IMR-90 (cell line): ENCODE results near the gene MBTPS1. TPM values are rescaled to one million over a fixed set of nuclear protein-coding genes. Genes with fewer than 3 reads are reported as not detected.

Experiments
- ATAC-seq: fragments of 200-7000 bp; cut with Tn5 transposase; 2 replicates; pipeline ENCODE4 v1.9.1; 2020; ENCODE audit warnings: low read depth, mild to moderate bottlenecking, moderate library complexity
- BruUV-seq: library from RNA; stranded (reverse); fragments of 400-500 nt; replicated peaks from 2 replicates; lab custom pipeline; 2021; lab: Mats Ljungman, UMichigan
- CTCF ChIA-PET: fragments of 300-600 bp; formaldehyde crosslinking; extraction: SDS; loops from one replicate; lab custom pipeline; 2021; ENCODE audit warnings: antibody characterized with exemption; lab: Yijun Ruan, JAX
- POLR2A ChIA-PET: fragments of 300-600 bp; sonication (Branson Sonifier 250); formaldehyde crosslinking; loops from one replicate; lab custom pipeline; 2022; ENCODE audit warnings: antibody characterized with exemption; ENCODE audit not compliant: unreplicated experiment; lab: Charles Lee
- DNase-seq: peaks from one replicate; pipeline ENCODE4 v3.0.0; 2013
- H2AFZ ChIP-seq: replicated peaks from 2 replicates; pipeline ENCODE3; 2013; ENCODE audit warnings: low read length, mild to moderate bottlenecking; ENCODE audit not compliant: poor library complexity
- H2AK5ac ChIP-seq: 2 replicates; pipeline ENCODE4 v1.6.1; 2013; ENCODE audit warnings: low read depth, low read length, inconsistent platforms
- H2AK9ac ChIP-seq: replicated peaks from 2 replicates; pipeline ENCODE3; 2013; ENCODE audit warnings: mild to moderate bottlenecking, low read depth, low read length, moderate library complexity; ENCODE audit not compliant: poor library complexity
- H2BK120ac ChIP-seq: 2 replicates; pipeline ENCODE4 v1.6.1; 2013; ENCODE audit warnings: low read depth, low read length, inconsistent platforms
- H2BK15ac ChIP-seq: 3 replicates; pipeline ENCODE4 v1.6.1; 2013; ENCODE audit warnings: low read depth, low read length, inconsistent platforms
- H2BK20ac ChIP-seq: 2 replicates; pipeline ENCODE4 v1.6.1; 2013; ENCODE audit warnings: low read depth, mild to moderate bottlenecking, inconsistent platforms, low read length, moderate library complexity
- H2BK5ac ChIP-seq: 2 replicates; pipeline ENCODE4 v1.6.1; 2013; ENCODE audit warnings: mild to moderate bottlenecking, low read depth, low read length, inconsistent platforms; ENCODE audit not compliant: poor library complexity, severe bottlenecking
- H3K14ac ChIP-seq: replicated peaks from 2 replicates; pipeline ENCODE4 v1.6.1; 2013; ENCODE audit warnings: low read depth, low read length, inconsistent platforms
- H3K18ac ChIP-seq: 2 replicates; pipeline ENCODE4 v1.6.1; 2013; ENCODE audit warnings: low read depth, low read length, control low read depth
- H3K23ac ChIP-seq: 2 replicates; pipeline ENCODE4 v1.6.1; 2013; ENCODE audit warnings: low read depth, low read length, inconsistent platforms
- H3K27ac ChIP-seq: 2 replicates; pipeline ENCODE4 v1.5.1; 2013; ENCODE audit warnings: mild to moderate bottlenecking, control low read depth, low read length; ENCODE audit not compliant: insufficient read depth
- H3K27me3 ChIP-seq: 2 replicates; pipeline ENCODE4 v1.6.1; 2013; ENCODE audit warnings: low read length; ENCODE audit not compliant: control insufficient read depth, insufficient read depth
- H3K36me3 ChIP-seq: 2 replicates; pipeline ENCODE4 v1.6.1; 2013; ENCODE audit warnings: low read length, mixed read lengths; ENCODE audit not compliant: control insufficient read depth, insufficient read depth
- H3K4ac ChIP-seq: 2 replicates; pipeline ENCODE4 v1.6.1; 2013; ENCODE audit warnings: low read depth, low read length, inconsistent platforms
- H3K4me1 ChIP-seq: 2 replicates; pipeline ENCODE4 v1.6.1; 2013; ENCODE audit warnings: low read length, mixed read lengths; ENCODE audit not compliant: control insufficient read depth, insufficient read depth
- H3K4me2 ChIP-seq: 2 replicates; pipeline ENCODE4 v1.6.1; 2013; ENCODE audit warnings: low read depth, mild to moderate bottlenecking, control low read depth, low read length, moderate library complexity
- H3K4me3 ChIP-seq: 2 replicates; pipeline ENCODE4 v1.5.1; 2013; ENCODE audit warnings: low read depth, mild to moderate bottlenecking, control low read depth, low read length, moderate library complexity; ENCODE audit not compliant: insufficient read depth
- H3K56ac ChIP-seq: 2 replicates; pipeline ENCODE4 v1.6.1; 2013; ENCODE audit warnings: low read length, inconsistent platforms; ENCODE audit not compliant: insufficient read depth; ENCODE audit errors: extremely low read depth
- H3K79me1 ChIP-seq, 2 experiments: 2 replicates each; pipeline ENCODE4 v1.6.1; 2013; ENCODE audit warnings: low read length in 2 of 2, inconsistent platforms in 1 of 2, low read depth in 1 of 2
- H3K9ac ChIP-seq: 2 replicates; pipeline ENCODE4 v1.6.1; 2013; ENCODE audit warnings: low read depth, low read length, control low read depth
- H3K9me1 ChIP-seq: 2 replicates; pipeline ENCODE4 v1.6.1; 2013; ENCODE audit warnings: low read length, inconsistent platforms; ENCODE audit not compliant: insufficient read depth
- H3K9me3 ChIP-seq: 2 replicates; pipeline ENCODE4 v1.6.1; 2013; ENCODE audit warnings: low read length; ENCODE audit not compliant: control insufficient read depth, insufficient read depth
- H4K20me1 ChIP-seq: 2 replicates; pipeline ENCODE4 v1.6.1; 2013; ENCODE audit warnings: low read length, inconsistent platforms; ENCODE audit not compliant: insufficient read depth
- H4K5ac ChIP-seq: 2 replicates; pipeline ENCODE4 v1.6.1; 2013; ENCODE audit warnings: mild to moderate bottlenecking, low read depth, low read length, control low read depth
- H4K8ac ChIP-seq, 2 experiments: 2 replicates each; pipeline ENCODE4 v1.6.1; 2013; ENCODE audit warnings: low read depth in 2 of 2, low read length in 2 of 2, control low read depth in 1 of 2, inconsistent platforms in 1 of 2
- H4K91ac ChIP-seq: 2 replicates; pipeline ENCODE4 v1.6.1; 2013; ENCODE audit warnings: low read depth, low read length, inconsistent platforms; ENCODE audit not compliant: insufficient read depth
- MAZ ChIP-seq: IDR thresholded peaks from 2 replicates; pipeline ENCODE4 v1.6.1; 2012; ENCODE audit warnings: low read depth, mild to moderate bottlenecking, low read length, improper control_type of control experiment, moderate library complexity, borderline replicate concordance
- WGBS, 2 experiments: methylation state at CpG; one replicate each; pipeline versions ENCODE4 v1.1.5 to v1.1.7; 2013; ENCODE audit warnings: missing lambda C conversion rate in 2 of 2; ENCODE audit not compliant: insufficient read length in 1 of 2; ENCODE audit errors: extremely low coverage in 2 of 2; 5-methylcytosine and 5-hydroxymethylcytosine counted together
- dilution Hi-C: fragments of 300-500 bp; cut with HindIII; formaldehyde crosslinking; loops from one replicate; pipeline ENCODE4 v1.14.3; 2018; ENCODE audit warnings: low sequenced_read_pairs; ENCODE audit not compliant: unreplicated experiment
- in situ Hi-C: fragments of 300-500 bp; cut with MboI; formaldehyde crosslinking; loops from 3 replicates; pipeline ENCODE4 v1.14.3; 2019; ENCODE audit warnings: low sequenced_read_pairs, inconsistent platforms, mixed read lengths
- intact Hi-C: fragments of 100-400 bp; cut with micrococcal nuclease; formaldehyde crosslinking; loops from 2 replicates; pipeline ENCODE4 v1.10.0; 2022
- polyA plus RNA-seq, 3 experiments: library from polyadenylated mRNA; depleted of rRNA; stranded (reverse); fragments of >200 nt; gene quantifications; 2 replicates each; pipeline ENCODE4 v1.2.3, GENCODE V29; 2012; ENCODE audit warnings: low replicate concordance in 1 of 3
- total RNA-seq: library from RNA; depleted of rRNA; stranded (reverse); fragments of >200 nt; gene quantifications from 2 replicates; pipeline ENCODE4 v1.2.3, GENCODE V29; 2012

Gene MBTPS1
- total and polyA plus RNA-seq, 2 of the 4 experiments (the other 2 are of a cell fraction): 59.0 to 70.4 TPM

DNA sequence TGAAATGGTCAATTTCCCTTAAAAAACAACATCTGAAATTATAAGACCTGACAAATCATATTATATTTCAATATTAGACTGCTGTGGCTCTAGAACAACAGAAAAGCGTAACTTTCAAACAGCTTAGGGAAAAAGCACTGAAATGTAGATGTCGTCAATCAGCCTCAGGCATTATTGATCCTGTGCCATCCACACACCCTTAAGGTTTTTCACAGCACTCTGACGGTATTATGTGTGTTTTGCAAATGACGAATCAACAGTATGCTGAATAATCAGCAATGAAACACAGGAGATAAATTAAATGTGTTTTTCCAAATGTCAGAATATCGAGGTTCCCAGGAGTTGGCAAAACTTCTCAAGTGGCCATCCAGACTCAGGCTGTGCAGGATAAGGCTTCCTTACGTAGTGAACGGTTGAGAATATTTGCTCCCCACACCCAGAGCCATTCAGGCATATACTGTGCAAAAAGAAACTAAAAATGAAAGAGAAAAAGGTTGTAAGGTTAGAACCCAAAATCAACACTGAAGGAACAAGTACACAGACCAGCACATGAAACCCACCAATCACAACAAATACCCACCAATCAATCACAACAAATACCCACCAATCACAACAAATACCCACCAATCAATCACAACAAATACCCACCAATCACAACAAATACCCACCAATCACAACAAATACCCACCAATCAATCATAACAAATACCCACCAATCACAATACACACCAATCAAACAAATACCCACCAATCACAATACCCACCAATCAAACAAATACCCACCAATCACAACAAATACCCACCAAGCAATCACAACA, 7.7 kb upstream of the MBTPS1 start:
- no peaks in the 10 kb centered on the region for H3K27me3 ChIP-seq
- in situ Hi-C loops (no loop called here), dilution Hi-C loops (no loop called here), intact Hi-C loops (no loop called here)
- H3K36me3 ChIP-seq: peaks cover 14% of the 10 kb centered on the region
- H3K56ac ChIP-seq: no peak overlapping the region
- H2BK15ac ChIP-seq: no peak overlapping the region
- H2AFZ ChIP-seq: no peak overlapping the region
- H3K4me2 ChIP-seq: no peak overlapping the region
- no peak overlapping the region for H3K14ac ChIP-seq
- H3K4ac ChIP-seq: no peak overlapping the region
- CTCF ChIA-PET: no interaction called here
- no peak overlapping the region for H2BK5ac ChIP-seq
- H3K79me1 ChIP-seq: no peaks in the 10 kb centered on the region; a peak in 1 of 4 replicates
- POLR2A ChIA-PET: no interaction called here
- ATAC-seq (no peak), DNase-seq (no peak)
- H3K4me1 ChIP-seq: no peaks in the 10 kb centered on the region
- no peak overlapping the region for H3K9ac ChIP-seq
- H2AK9ac ChIP-seq: no peak overlapping the region
- no peaks in the 10 kb centered on the region for H4K20me1 ChIP-seq
- no peak overlapping the region for H4K8ac ChIP-seq
- no peak overlapping the region for H3K23ac ChIP-seq
- H3K18ac ChIP-seq: no peak overlapping the region
- no peaks in the 10 kb centered on the region for H3K9me3 ChIP-seq
- no peak for TF ChIP-seq MAZ
- H3K27ac ChIP-seq: no peak overlapping the region
- H3K9me1 ChIP-seq: peaks cover 8% of the 10 kb centered on the region
- H2BK120ac ChIP-seq: no peak overlapping the region
- BruUV-seq: no TSS peak
- no peak overlapping the region for H4K5ac ChIP-seq
- no peak overlapping the region for H3K4me3 ChIP-seq
- no peak overlapping the region for H2BK20ac ChIP-seq
- no peak overlapping the region for H2AK5ac ChIP-seq
- WGBS, 2 experiments: no CpG with 5 or more reads among the region's 7 CpGs
- no peak overlapping the region for H4K91ac ChIP-seq
